SH-SY5Y (cell line): ENCODE data around the gene SPOP.

Source experiments
- GATA2 ChIP-seq: IDR thresholded peaks from 2 replicates; pipeline ENCODE4 v1.6.1; 2011; ENCODE audit warnings: mild to moderate bottlenecking, low read depth, low read length
- GATA3 ChIP-seq: IDR thresholded peaks from 2 replicates; pipeline ENCODE4 v1.6.1; 2011; ENCODE audit warnings: low read depth, mild to moderate bottlenecking, low read length, moderate library complexity

DNA sequence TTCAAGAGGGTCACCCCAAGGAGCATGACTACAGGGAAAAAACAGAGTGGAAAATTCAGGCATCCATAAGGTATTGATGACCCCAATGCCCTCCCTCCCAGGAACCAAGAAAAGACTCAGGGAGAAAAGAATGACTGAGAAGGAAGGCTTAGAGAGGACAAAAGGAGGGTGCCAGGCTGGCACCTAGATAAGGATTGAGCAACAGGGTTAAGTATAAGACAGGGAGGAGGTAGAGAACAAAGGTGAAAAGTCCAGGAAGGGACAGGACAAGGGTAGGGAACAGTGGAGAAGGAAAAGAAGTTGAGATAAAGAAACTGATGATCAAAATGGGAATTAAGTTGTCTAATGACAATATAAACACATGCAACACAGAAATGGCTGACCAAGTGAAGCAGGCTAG, 27.4 kb upstream of the SPOP start:
- TF ChIP-seq GATA2, result no peak
- TF ChIP-seq GATA3, result no peak
